NCI-H2029 treated with DMSO at 0.1 percent for 48 hours (cell line): ENCODE data around the gene CAMTA1.

Experiments used
- DNase-seq: peaks from one replicate; lab custom pipeline; 2025; lab: John Stamatoyannopoulos, UW

The CAMTA1 gene

GRCh38 chr1:7287013-7287412 lies 501.8 kb downstream of the CAMTA1 start:
- DNase-seq: no peak

- DNase-seq: no peak
Measured at GRCh38 chr1:7288992-7289391, 503.7 kb downstream of the CAMTA1 start.

- no peak for DNase-seq
Measured at GRCh38 chr1:7289694-7290093, 504.4 kb downstream of the CAMTA1 start.

GRCh38 chr1:7290971-7291970 lies 506.0 kb downstream of the CAMTA1 start:
- no peak for DNase-seq

GRCh38 chr1:7292036-7292681 lies 506.9 kb downstream of the CAMTA1 start:
- DNase-seq: no peak

- no peak for DNase-seq
Measured at GRCh38 chr1:7292714-7293419, 507.6 kb downstream of the CAMTA1 start.

- DNase-seq: no peak
Measured at GRCh38 chr1:7293702-7294629, 508.7 kb downstream of the CAMTA1 start.

GRCh38 chr1:7294636-7295035 lies 509.4 kb downstream of the CAMTA1 start:
- no peak for DNase-seq

GRCh38 chr1:7295946-7296345 lies 510.7 kb downstream of the CAMTA1 start:
- DNase-seq: no peak

GRCh38 chr1:7296968-7297367 lies 511.7 kb downstream of the CAMTA1 start:
- DNase-seq: no peak

GRCh38 chr1:7298145-7298544 lies 512.9 kb downstream of the CAMTA1 start:
- no peak for DNase-seq

- no peak for DNase-seq
Measured at GRCh38 chr1:7298749-7299151, 513.5 kb downstream of the CAMTA1 start.

- no peak for DNase-seq
Measured at GRCh38 chr1:7299329-7299799, 514.1 kb downstream of the CAMTA1 start.

GRCh38 chr1:7299994-7300393 lies 514.7 kb downstream of the CAMTA1 start:
- DNase-seq: no peak

GRCh38 chr1:7300893-7301663 lies 515.8 kb downstream of the CAMTA1 start:
- no peak for DNase-seq

- no peak for DNase-seq
Measured at GRCh38 chr1:7301664-7301981, 516.4 kb downstream of the CAMTA1 start.

GRCh38 chr1:7302126-7302525 lies 516.9 kb downstream of the CAMTA1 start:
- no peak for DNase-seq

GRCh38 chr1:7302873-7303272 lies 517.6 kb downstream of the CAMTA1 start:
- DNase-seq: no peak

GRCh38 chr1:7303554-7304317 lies 518.5 kb downstream of the CAMTA1 start:
- DNase-seq: no peak

GRCh38 chr1:7313081-7313546 lies 527.9 kb downstream of the CAMTA1 start:
- DNase-seq: no peak
